NT2/D1 (cell line): Measurements from ENCODE around the gene ZNF70.

Source experiments
- SUZ12 ChIP-seq: IDR thresholded peaks from 2 replicates; pipeline ENCODE4 v1.6.1; 2011; ENCODE audit not compliant: insufficient read length, insufficient read depth; ENCODE audit errors: extremely low read depth
- ZNF274 ChIP-seq: IDR thresholded peaks from 2 replicates; pipeline ENCODE4 v1.6.1; 2011; ENCODE audit warnings: mild to moderate bottlenecking, low read depth, low read length

GRCh38 chr22:23789638-23790037 is 38.7 kb upstream of the ZNF70 start:
- TF ChIP-seq ZNF274, result no peak
- no peak for TF ChIP-seq SUZ12
